HepG2 (cell line): ENCODE results near the gene HSF4. TPM values are rescaled to one million over a fixed set of nuclear protein-coding genes. Genes with fewer than 3 reads are reported as not detected.

Source experiments
- AGO2 ChIP-seq: fragments of 200-400 bp; formaldehyde crosslinking; optimal IDR thresholded peaks from 2 replicates; pipeline ENCODE3; 2017; ENCODE audit warnings: mild to moderate bottlenecking, low read depth, low read length, moderate library complexity
- CREM ChIP-seq, 2 experiments: sonication (generic) in 1 of 2; formaldehyde crosslinking in 1 of 2; IDR thresholded peaks; 2 replicates each; pipeline versions ENCODE4 v1.4.0 to v1.6.1; 2016 to 2020; ENCODE audit warnings: antibody characterized with exemption in 1 of 2, mild to moderate bottlenecking in 1 of 2, missing genetic modification reagents in 1 of 2
- ESRRA ChIP-seq: sonication (generic); formaldehyde crosslinking; IDR thresholded peaks from 2 replicates; pipeline ENCODE4 v1.5.1; 2020; ENCODE audit warnings: mild to moderate bottlenecking, low read depth, missing genetic modification reagents
- HOXA7 ChIP-seq: sonication (generic); formaldehyde crosslinking; IDR thresholded peaks from 2 replicates; pipeline ENCODE4 v1.8.1; 2022; ENCODE audit warnings: mild to moderate bottlenecking, missing genetic modification reagents, moderate library complexity
- JARID2 ChIP-seq: sonication (generic); formaldehyde crosslinking; IDR thresholded peaks from 2 replicates; pipeline ENCODE4 v1.8.1; 2023; ENCODE audit warnings: missing genetic modification reagents, inconsistent platforms; ENCODE audit not compliant: insufficient replicate concordance
- MZF1 ChIP-seq: sonication (generic); formaldehyde crosslinking; IDR thresholded peaks from 2 replicates; pipeline ENCODE4 v1.8.1; 2023; ENCODE audit warnings: mild to moderate bottlenecking, missing genetic modification reagents, borderline replicate concordance
- SSRP1 ChIP-seq: IDR thresholded peaks from 2 replicates; pipeline ENCODE4 v1.6.1; 2016; ENCODE audit warnings: control low read depth
- TMF1 ChIP-seq: sonication (generic); formaldehyde crosslinking; IDR thresholded peaks from 2 replicates; pipeline ENCODE4 v1.8.1; 2022; ENCODE audit warnings: low read depth, missing genetic modification reagents
- ZFAT ChIP-seq: sonication (generic); formaldehyde crosslinking; conservative IDR thresholded peaks from 2 replicates; pipeline ENCODE4 v1.8.1; 2023; ENCODE audit warnings: missing genetic modification reagents, inconsistent platforms
- ZFP36 ChIP-seq: fragments of 150-350 bp; IDR thresholded peaks from 2 replicates; pipeline ENCODE4 v1.6.1; 2018; ENCODE audit warnings: borderline replicate concordance, low read length, low read depth; ENCODE audit not compliant: partially characterized antibody
- ZNF207 ChIP-seq: fragments of 450-650 bp; IDR thresholded peaks from 2 replicates; pipeline ENCODE4 v1.6.1; 2016; ENCODE audit warnings: antibody characterized with exemption, borderline replicate concordance
- ZNF296 ChIP-seq: sonication (generic); formaldehyde crosslinking; conservative IDR thresholded peaks from 2 replicates; pipeline ENCODE4 v1.5.0; 2020; ENCODE audit warnings: mild to moderate bottlenecking, missing genetic modification reagents
- ZNF383 ChIP-seq: sonication (generic); formaldehyde crosslinking; IDR thresholded peaks from 2 replicates; pipeline ENCODE4 v1.4.0; 2020; ENCODE audit warnings: missing genetic modification reagents, mild to moderate bottlenecking, borderline replicate concordance
- ZNF674 ChIP-seq: sonication (generic); formaldehyde crosslinking; IDR thresholded peaks from 2 replicates; pipeline ENCODE4 v1.5.0; 2020; ENCODE audit warnings: low read depth, mild to moderate bottlenecking, missing genetic modification reagents
- ZNF737 ChIP-seq: sonication (generic); formaldehyde crosslinking; IDR thresholded peaks from 2 replicates; pipeline ENCODE4 v1.5.0; 2020; ENCODE audit warnings: missing genetic modification reagents, mild to moderate bottlenecking, borderline replicate concordance
- ZNF780A ChIP-seq: sonication (generic); formaldehyde crosslinking; IDR thresholded peaks from 2 replicates; pipeline ENCODE4 v1.8.0; 2022; ENCODE audit warnings: mild to moderate bottlenecking, missing genetic modification reagents, moderate library complexity
- ZSCAN9 ChIP-seq: IDR thresholded peaks from 2 replicates; pipeline ENCODE4 v1.6.1; 2016; ENCODE audit warnings: borderline replicate concordance
- polyA plus RNA-seq, 8 experiments: library from polyadenylated mRNA; depleted of rRNA in 3 of 8; stranded (reverse) in 7 of 8; unstranded in 1 of 8; fragments of >200 nt; fragmentation: Illumina TruSeq in 4 of 8; extraction: Trizol in 4 of 8; gene quantifications; 2 replicates each; pipeline versions ENCODE4 v1.2.1 to v1.2.3, GENCODE V29; 2011 to 2016; ENCODE audit warnings: low read depth in 4 of 8, missing spikeins in 1 of 8, mixed read lengths in 1 of 8; ENCODE audit not compliant: insufficient read depth in 1 of 8
- total RNA-seq, 5 experiments: library from RNA; depleted of rRNA; stranded (reverse); fragments of >200 nt; fragmentation: Illumina TruSeq; extraction: Trizol; gene quantifications; 2 replicates each; pipeline ENCODE4 v1.2.3, GENCODE V29; 2016; ENCODE audit warnings: low read depth in 1 of 5
- TF ChIP-seq, protein P1 (sequence below): sonication (generic); formaldehyde crosslinking; IDR thresholded peaks from 2 replicates; pipeline ENCODE4 v1.4.0; 2020; ENCODE audit warnings: missing genetic modification reagents, mild to moderate bottlenecking, borderline replicate concordance
- TF ChIP-seq, protein P2 (sequence below): sonication (generic); formaldehyde crosslinking; IDR thresholded peaks from 2 replicates; pipeline ENCODE4 v1.4.0; 2020; ENCODE audit warnings: missing genetic modification reagents
- TF ChIP-seq, protein P3 (sequence below): sonication (generic); formaldehyde crosslinking; conservative IDR thresholded peaks from 2 replicates; pipeline ENCODE4 v1.8.0; 2022; ENCODE audit warnings: mild to moderate bottlenecking, moderate library complexity, missing genetic modification reagents
- TF ChIP-seq, protein P4 (sequence below): sonication (generic); formaldehyde crosslinking; conservative IDR thresholded peaks from 2 replicates; pipeline ENCODE4 v1.4.0; 2020; ENCODE audit warnings: missing genetic modification reagents

Gene HSF4
- total and polyA plus RNA-seq, 2 of the 13 experiments (the other 11 are each of a cell fraction or from before 2014, with no cell fraction given), result 3.5 to 16.9 TPM

DNA sequence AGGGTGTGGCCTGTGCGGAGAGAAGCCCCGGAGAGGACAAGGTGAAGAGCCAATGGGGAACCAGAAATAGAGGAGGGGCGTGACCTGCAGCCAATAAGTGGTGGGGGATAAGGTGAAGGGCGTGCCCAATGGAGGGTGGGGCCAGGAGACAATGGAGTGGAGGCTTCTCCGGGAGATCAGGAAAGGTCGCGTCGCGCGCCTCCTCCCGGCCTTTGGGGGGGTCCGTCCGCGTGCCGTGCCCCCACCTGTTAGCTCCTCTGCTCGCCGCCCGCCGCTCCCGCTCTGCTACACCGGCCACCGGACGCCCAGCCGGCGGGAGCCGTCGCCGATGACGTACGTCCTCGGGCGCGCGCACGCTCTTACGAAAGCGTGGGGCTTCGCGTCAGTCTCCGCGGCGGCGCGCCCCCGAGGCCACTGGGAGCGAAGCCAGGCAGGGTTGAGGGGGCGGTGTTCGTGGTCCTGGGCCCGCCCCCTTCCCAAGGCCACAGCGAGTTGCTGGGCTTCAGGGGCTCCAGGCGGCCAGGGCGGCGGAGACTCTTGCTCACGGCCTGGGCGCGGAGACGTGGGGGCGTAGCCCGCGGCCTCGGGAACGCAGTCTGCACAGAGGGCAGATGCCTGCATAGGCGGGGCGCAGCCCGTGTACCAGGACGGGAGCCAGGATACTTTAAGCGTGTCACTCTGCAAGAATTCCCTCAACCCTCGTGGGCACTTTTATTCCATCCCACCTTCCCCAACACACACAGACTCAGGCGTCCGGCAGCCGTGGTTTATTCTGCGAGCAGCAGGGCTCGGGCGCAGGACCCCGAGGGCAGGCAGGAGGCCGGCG, 19.3 kb downstream of the HSF4 start, which contains the start of gene MATCAP1 (continued):
- TF ChIP-seq ZFP36, result no peak
- 0 out of 2 replicates have a peak, but pooled peaks have one; percentile 56 for TF ChIP-seq ESRRA (CRISPR knock-in tag)
- TF ChIP-seq, protein P1, sequence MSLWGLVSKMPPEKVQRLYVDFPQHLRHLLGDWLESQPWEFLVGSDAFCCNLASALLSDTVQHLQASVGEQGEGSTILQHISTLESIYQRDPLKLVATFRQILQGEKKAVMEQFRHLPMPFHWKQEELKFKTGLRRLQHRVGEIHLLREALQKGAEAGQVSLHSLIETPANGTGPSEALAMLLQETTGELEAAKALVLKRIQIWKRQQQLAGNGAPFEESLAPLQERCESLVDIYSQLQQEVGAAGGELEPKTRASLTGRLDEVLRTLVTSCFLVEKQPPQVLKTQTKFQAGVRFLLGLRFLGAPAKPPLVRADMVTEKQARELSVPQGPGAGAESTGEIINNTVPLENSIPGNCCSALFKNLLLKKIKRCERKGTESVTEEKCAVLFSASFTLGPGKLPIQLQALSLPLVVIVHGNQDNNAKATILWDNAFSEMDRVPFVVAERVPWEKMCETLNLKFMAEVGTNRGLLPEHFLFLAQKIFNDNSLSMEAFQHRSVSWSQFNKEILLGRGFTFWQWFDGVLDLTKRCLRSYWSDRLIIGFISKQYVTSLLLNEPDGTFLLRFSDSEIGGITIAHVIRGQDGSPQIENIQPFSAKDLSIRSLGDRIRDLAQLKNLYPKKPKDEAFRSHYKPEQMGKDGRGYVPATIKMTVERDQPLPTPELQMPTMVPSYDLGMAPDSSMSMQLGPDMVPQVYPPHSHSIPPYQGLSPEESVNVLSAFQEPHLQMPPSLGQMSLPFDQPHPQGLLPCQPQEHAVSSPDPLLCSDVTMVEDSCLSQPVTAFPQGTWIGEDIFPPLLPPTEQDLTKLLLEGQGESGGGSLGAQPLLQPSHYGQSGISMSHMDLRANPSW (CRISPR knock-in tag), result peak; percentile 87; the same call in 1 of the 2 replicates
- TF ChIP-seq ZNF296, result no peak
- TF ChIP-seq TMF1, result peak; percentile 88
- peak; percentile 54 for TF ChIP-seq CREM (IDR thresholded peaks at IDR 0.05)
- TF ChIP-seq CREM (CRISPR knock-in tag; IDR thresholded peaks at IDR 0.05), result peak; percentile 66; the same call in 1 of the 2 replicates
- no peak for TF ChIP-seq MZF1 (CRISPR knock-in tag)
- TF ChIP-seq ZNF383 (CRISPR knock-in tag), result no peak
- TF ChIP-seq, protein P2, sequence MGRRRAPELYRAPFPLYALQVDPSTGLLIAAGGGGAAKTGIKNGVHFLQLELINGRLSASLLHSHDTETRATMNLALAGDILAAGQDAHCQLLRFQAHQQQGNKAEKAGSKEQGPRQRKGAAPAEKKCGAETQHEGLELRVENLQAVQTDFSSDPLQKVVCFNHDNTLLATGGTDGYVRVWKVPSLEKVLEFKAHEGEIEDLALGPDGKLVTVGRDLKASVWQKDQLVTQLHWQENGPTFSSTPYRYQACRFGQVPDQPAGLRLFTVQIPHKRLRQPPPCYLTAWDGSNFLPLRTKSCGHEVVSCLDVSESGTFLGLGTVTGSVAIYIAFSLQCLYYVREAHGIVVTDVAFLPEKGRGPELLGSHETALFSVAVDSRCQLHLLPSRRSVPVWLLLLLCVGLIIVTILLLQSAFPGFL (CRISPR knock-in tag), result no peak
- TF ChIP-seq ZNF780A (CRISPR knock-in tag), result no peak
- TF ChIP-seq AGO2, result no peak
- no peak for TF ChIP-seq HOXA7
- no peak for TF ChIP-seq SSRP1 (CRISPR knock-in tag)
- no peak for TF ChIP-seq ZFAT (CRISPR knock-in tag)
- TF ChIP-seq ZNF207, result no peak
- 0 out of 2 replicates have a peak, but pooled peaks have one; percentile 19 for TF ChIP-seq ZNF674
- peak; percentile 76; the same call in 1 of the 2 replicates for TF ChIP-seq ZSCAN9
- no peak for TF ChIP-seq ZNF737 (CRISPR knock-in tag)
- TF ChIP-seq, protein P3, sequence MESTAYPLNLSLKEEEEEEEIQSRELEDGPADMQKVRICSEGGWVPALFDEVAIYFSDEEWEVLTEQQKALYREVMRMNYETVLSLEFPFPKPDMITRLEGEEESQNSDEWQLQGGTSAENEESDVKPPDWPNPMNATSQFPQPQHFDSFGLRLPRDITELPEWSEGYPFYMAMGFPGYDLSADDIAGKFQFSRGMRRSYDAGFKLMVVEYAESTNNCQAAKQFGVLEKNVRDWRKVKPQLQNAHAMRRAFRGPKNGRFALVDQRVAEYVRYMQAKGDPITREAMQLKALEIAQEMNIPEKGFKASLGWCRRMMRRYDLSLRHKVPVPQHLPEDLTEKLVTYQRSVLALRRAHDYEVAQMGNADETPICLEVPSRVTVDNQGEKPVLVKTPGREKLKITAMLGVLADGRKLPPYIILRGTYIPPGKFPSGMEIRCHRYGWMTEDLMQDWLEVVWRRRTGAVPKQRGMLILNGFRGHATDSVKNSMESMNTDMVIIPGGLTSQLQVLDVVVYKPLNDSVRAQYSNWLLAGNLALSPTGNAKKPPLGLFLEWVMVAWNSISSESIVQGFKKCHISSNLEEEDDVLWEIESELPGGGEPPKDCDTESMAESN (CRISPR knock-in tag), result peak; percentile 82
- no peak for TF ChIP-seq JARID2
- TF ChIP-seq, protein P4, sequence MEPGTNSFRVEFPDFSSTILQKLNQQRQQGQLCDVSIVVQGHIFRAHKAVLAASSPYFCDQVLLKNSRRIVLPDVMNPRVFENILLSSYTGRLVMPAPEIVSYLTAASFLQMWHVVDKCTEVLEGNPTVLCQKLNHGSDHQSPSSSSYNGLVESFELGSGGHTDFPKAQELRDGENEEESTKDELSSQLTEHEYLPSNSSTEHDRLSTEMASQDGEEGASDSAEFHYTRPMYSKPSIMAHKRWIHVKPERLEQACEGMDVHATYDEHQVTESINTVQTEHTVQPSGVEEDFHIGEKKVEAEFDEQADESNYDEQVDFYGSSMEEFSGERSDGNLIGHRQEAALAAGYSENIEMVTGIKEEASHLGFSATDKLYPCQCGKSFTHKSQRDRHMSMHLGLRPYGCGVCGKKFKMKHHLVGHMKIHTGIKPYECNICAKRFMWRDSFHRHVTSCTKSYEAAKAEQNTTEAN, result no peak
